HUES6 (cell line): ENCODE data around the gene ZCCHC14.
"Not testable (repeated sequence)": the region's sequence is repeated elsewhere in the genome, so short reads cannot be mapped to it uniquely, and the experiment has no call there.

Source experiments
- H3K27ac ChIP-seq: 2 replicates; pipeline ENCODE4 v1.7.0; 2013; ENCODE audit warnings: low read depth, mild to moderate bottlenecking, low read length, inconsistent platforms
- H3K27me3 ChIP-seq: 2 replicates; pipeline ENCODE4 v1.6.1; 2013; ENCODE audit warnings: low read length; ENCODE audit not compliant: control insufficient read depth, insufficient read depth
- H3K36me3 ChIP-seq: 2 replicates; pipeline ENCODE4 v1.6.1; 2013; ENCODE audit warnings: low read length; ENCODE audit not compliant: control insufficient read depth, insufficient read depth
- H3K4me1 ChIP-seq: 2 replicates; pipeline ENCODE4 v1.6.1; 2013; ENCODE audit warnings: low read length; ENCODE audit not compliant: control insufficient read depth, insufficient read depth
- H3K4me3 ChIP-seq: 2 replicates; pipeline ENCODE4 v1.5.1; 2013; ENCODE audit warnings: low read depth, low read length
- H3K9ac ChIP-seq: one replicate; pipeline ENCODE4 v1.6.1; 2013; ENCODE audit warnings: mild to moderate bottlenecking, low read length
- H3K9me3 ChIP-seq: 2 replicates; pipeline ENCODE4 v1.6.1; 2013; ENCODE audit warnings: low read depth, low read length; ENCODE audit not compliant: control insufficient read depth, insufficient read depth

ZCCHC14 gene

DNA sequence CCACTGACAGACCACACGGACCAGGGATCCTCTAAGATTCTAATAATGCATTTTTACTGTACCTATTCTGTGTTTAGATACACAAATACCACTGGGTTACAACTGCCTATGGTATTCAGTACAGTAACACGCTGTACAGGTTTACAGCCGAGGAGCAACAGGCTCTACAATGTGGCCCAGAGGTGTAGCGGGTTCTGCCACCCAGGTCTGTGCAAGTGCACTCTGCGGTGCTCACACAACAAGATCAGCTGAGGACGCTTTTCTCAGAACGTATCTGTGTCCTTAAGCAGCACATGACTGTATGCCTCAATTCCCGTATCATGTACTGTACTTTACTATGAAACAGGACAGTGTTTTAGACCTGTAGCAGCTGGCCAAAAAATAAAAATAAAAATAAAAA lies 6.5 kb downstream of the ZCCHC14 start:
- Histone ChIP-seq H3K36me3 (0 out of 2 replicates have a peak, but pooled peaks cover 6% of the 10 kb centered on the region), H3K27ac (no peak overlapping the region), H3K4me1 (peaks cover 32% of the 10 kb centered on the region), H3K27me3 (peaks cover 9% of the 10 kb centered on the region; the same call in 1 of the 2 replicates), H3K9me3 (no peaks in the 10 kb centered on the region), H3K4me3 (no peak overlapping the region), H3K9ac (no peak overlapping the region)

DNA sequence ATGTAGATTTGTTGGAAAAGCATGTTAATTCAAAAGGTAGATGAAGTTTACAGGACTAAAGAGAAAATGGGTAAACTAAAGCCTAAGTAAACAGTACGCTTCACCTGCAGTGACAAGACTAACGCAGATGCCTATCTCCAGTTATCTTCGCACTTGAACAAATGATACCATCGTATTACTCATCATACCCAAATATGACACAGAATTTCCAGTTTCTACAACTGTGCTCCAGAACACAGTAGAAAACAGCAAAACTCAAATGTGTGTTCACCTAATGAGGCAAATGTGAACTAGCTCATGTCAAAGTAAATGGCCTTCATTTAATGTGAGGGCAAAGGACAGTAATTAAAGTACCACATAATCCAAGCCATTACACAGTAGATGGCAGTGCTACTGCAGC lies 7.0 kb downstream of the ZCCHC14 start:
- not testable (repeated sequence) for H3K4me3 ChIP-seq, H3K27me3 ChIP-seq, H3K9ac ChIP-seq, H3K9me3 ChIP-seq, H3K27ac ChIP-seq, H3K36me3 ChIP-seq
- peaks cover 29% of the 10 kb centered on the region for H3K4me1 ChIP-seq

DNA sequence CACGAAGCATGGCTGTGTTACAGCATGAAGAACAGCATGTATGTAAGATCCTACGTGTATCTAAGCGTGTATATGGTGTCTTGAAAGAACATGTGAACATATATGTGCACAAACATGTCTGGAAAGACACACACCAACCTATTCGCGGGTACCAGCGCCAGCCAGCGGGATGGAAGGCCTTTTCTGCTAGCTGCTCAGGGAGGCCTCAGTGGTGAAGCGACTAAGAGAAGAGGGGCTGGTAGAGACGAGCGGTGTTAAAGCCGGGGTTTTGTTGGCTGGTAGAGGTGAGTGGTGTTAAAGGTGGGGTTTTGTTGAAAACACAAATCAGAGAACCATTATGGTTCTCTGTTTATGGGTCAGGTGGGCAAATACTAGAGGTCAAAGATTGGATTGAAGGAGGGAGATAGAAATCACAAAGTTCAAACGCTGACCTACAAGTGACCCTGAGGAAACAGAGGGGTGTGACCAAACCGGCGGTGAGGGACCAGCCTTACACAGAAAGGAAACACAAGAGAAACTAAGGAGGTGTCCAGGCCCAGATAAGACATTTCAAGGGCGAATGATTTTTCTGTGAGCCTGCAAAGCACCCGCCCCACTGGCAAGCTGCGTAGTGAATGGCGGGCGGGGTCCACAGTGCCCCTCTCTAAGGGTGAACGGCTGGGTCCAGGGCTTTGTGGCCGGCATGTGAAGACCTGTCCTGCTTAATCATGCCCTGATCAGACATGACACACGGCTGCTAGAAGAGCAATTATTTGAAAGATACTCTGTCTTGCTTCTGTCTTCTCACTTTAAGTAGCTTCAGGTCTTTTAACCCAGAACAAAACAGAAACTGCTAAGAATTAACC lies 8.1 kb downstream of the ZCCHC14 start:
- H3K4me1 ChIP-seq = peaks cover 19% of the 10 kb centered on the region
- H3K36me3 ChIP-seq = 0 out of 2 replicates have a peak, but pooled peaks cover 6% of the 10 kb centered on the region
- H3K27me3 ChIP-seq = no peaks in the 10 kb centered on the region
- no peak overlapping the region for H3K4me3 ChIP-seq
- no peak overlapping the region for H3K27ac ChIP-seq
- H3K9ac ChIP-seq = no peak overlapping the region
- no peaks in the 10 kb centered on the region for H3K9me3 ChIP-seq

DNA sequence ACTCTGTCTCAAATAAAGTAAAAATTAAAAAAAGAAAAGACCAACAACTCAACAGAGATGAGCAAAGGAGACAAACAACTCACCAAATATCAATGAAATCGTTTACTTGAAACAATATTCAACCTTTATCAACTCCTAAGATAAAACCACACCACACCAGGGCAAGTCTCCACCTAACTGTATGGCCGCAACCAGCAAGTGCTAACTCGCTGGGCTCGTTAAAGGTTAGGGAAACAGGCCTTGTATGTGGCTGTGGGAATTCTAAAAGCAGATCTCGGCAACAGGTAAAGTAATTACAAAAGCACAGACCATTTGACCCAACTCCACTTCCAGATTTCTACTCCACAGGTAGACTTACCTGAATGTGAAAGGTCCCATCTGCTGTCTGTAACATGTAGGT lies 9.3 kb downstream of the ZCCHC14 start:
- H3K27me3 ChIP-seq = no peaks in the 10 kb centered on the region
- H3K4me1 ChIP-seq = peaks cover 14% of the 10 kb centered on the region
- H3K9me3 ChIP-seq = no peaks in the 10 kb centered on the region
- H3K36me3 ChIP-seq = 0 out of 2 replicates have a peak, but pooled peaks cover 6% of the 10 kb centered on the region
- H3K27ac ChIP-seq = no peak overlapping the region
- H3K4me3 ChIP-seq = no peak overlapping the region
- no peak overlapping the region for H3K9ac ChIP-seq

DNA sequence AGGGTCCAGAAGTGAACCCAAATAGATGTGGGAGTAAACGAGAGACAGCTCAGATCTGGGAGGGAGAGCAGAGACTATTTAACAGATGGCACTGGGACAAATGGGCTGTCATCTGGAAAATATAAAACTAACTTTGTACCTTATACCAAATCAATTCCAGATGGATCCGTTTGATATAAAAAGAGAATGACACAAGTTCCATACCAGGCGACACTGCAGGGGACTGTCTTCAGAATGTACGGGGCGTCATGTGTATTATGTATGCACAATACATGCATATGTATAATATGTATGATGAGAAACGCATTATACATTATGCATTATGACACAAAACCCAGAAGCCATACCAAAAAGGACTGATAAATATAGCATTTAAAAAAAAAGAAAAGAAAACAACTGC lies 10.2 kb downstream of the ZCCHC14 start:
- not testable (repeated sequence) for H3K4me3 ChIP-seq, H3K27me3 ChIP-seq, H3K4me1 ChIP-seq, H3K9me3 ChIP-seq, H3K36me3 ChIP-seq, H3K27ac ChIP-seq, H3K9ac ChIP-seq

DNA sequence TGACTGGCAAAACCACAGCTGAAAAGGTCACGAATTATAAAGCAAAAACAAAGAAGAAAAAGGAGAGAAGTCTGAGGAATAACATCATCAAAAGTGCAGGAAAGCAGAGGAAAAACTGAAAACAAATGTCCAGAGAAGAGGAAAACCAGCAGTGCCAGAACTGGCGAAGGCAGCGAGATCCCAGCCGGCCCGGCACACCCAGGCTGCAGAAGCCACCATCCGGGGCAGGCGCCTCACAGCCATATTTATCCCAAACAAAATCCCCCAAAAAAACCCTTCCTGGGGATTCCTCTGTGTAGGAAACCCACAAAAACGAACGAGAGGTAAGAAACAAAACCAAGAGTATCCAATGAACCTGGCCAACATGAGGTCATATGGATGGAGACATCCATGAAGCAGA lies 10.6 kb downstream of the ZCCHC14 start:
- Histone ChIP-seq H3K4me3 (no peak overlapping the region), H3K27ac (no peak overlapping the region), H3K36me3 (0 out of 2 replicates have a peak, but pooled peaks cover 6% of the 10 kb centered on the region), H3K4me1 (peaks cover 5% of the 10 kb centered on the region; the same call in 1 of the 2 replicates), H3K27me3 (no peaks in the 10 kb centered on the region), H3K9me3 (no peaks in the 10 kb centered on the region), H3K9ac (no peak overlapping the region)

DNA sequence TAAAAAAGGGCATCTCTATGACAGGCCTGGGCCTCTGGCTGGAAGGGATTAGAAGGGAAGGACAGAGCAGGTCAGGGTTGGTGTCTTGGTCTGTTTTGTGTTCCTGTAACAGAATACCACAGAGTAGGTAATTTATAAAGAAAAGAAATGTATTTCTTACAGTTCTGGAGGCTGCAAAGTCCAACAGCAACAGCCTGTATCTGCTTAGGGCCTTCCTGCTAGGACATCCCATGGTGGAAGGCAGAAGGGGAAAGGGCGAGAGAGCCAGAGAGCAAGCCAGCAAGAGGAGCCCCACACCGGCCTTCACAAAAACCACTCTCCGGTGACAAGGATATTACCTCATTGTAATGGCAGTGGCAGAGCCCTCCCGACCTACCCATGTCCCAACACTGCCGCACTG lies 11.1 kb downstream of the ZCCHC14 start:
- not testable (repeated sequence) for H3K9ac ChIP-seq, H3K36me3 ChIP-seq, H3K9me3 ChIP-seq, H3K27me3 ChIP-seq, H3K4me3 ChIP-seq, H3K27ac ChIP-seq, H3K4me1 ChIP-seq

DNA sequence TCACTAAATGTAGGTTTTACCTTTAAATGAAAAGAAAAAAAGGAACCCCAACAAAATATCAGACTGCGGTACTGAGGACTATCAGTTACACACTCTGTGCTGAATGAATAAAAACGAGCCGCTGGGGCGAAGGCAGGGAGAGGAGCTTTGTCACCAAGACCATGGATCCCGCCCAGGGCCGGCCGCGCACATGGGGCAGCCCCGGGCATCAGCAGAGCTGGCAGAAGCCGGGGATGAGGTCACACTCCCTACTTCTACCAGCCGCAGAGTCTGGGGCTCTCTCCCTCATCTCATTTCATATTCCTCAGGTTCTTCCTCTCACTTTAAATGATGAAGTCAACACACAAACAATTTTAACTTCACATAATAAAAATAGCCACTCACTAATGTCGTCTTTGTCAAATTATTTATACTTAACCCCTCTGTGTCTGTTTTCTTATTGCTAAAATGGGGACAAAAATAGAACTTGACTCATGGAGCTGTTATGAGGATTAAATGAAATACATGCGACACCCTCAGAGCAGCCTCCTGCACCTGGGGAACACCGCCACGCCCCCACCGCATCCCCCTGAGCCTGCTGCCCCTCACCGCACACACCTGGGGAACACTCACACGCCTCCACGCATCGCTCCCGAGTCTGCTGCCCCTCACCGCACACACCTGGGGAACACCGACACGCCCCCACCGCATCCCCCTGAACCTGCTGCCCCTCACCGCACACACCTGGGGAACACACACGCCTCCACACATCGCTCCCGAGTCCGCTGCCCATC lies 15.4 kb downstream of the ZCCHC14 start:
- H3K36me3 ChIP-seq, H3K27ac ChIP-seq, H3K27me3 ChIP-seq, H3K9me3 ChIP-seq, H3K4me1 ChIP-seq, H3K9ac ChIP-seq, H3K4me3 ChIP-seq: not testable (repeated sequence)

DNA sequence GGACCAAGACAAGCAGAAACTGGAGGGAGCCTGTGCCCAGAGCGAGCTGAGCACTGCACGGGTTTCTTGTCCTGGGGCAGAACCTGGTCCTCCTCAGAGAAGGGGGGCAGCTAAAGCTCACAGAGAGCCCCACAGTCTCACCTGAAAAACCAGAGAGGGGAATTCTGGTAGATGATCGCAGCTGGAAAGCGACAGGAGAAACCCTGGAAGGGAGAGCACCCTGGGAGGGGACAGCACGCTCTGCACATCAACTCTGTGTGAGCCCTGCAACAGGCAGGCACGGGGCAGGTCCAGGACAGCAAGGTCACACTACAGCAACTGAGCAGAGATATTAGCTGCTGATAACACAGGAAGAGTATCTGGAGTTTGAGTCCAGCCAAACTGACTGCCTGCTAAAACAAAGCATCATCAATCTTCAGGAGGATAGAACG lies 18.2 kb downstream of the ZCCHC14 start:
- H3K9me3 ChIP-seq = no peaks in the 10 kb centered on the region
- no peak overlapping the region for H3K27ac ChIP-seq
- peaks cover 19% of the 10 kb centered on the region for H3K4me1 ChIP-seq
- no peaks in the 10 kb centered on the region for H3K27me3 ChIP-seq
- H3K9ac ChIP-seq = no peak overlapping the region
- no peak overlapping the region for H3K4me3 ChIP-seq
- H3K36me3 ChIP-seq = no peaks in the 10 kb centered on the region

DNA sequence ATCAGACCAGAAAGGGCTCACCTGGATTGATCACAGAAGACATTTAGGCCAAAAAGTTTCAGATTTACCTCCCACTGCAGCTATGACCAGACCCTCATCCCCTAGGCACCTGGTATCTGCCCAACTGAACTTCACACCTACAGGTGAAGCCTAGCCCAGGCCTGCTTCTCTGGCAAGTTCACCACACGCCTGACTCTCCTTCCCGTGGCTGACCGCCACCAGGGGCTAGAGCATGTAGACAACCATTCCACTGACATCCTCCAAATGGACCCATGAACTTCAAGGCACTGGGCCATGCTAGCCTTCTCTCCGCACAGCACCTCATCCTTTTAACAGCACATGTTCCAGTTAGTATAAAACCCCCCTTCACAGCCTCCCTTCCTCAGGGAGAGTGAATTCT lies 18.8 kb downstream of the ZCCHC14 start:
- Histone ChIP-seq H3K27ac (no peak overlapping the region), H3K9me3 (no peaks in the 10 kb centered on the region), H3K27me3 (no peaks in the 10 kb centered on the region), H3K9ac (no peak overlapping the region), H3K4me1 (peaks cover 19% of the 10 kb centered on the region), H3K4me3 (no peak overlapping the region), H3K36me3 (no peaks in the 10 kb centered on the region)

DNA sequence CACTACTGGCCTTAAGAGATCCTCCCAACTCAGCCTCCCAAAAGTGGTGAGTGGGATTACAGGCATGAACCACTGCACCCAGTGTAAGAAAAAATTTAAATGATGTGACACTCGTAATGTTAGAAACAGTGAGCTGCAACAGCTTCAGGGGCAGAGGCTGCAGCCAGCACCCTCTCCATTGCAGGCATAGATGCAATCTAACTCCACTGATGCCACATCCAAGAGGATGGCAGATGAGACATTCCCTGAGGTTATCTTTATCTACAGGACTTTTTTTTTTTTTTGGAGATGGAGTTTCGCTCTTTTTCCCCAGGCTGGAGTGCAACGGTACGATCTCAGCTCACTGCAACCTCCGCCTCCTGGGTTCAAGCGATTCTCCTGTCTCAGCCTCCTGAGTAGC lies 19.9 kb downstream of the ZCCHC14 start:
- H3K9ac ChIP-seq = no peak overlapping the region
- H3K27me3 ChIP-seq = no peaks in the 10 kb centered on the region
- H3K9me3 ChIP-seq = no peaks in the 10 kb centered on the region
- peaks cover 19% of the 10 kb centered on the region for H3K4me1 ChIP-seq
- no peak overlapping the region for H3K27ac ChIP-seq
- H3K4me3 ChIP-seq = no peak overlapping the region
- no peaks in the 10 kb centered on the region for H3K36me3 ChIP-seq
